Activated T-cell treated with anti-CD3 and anti-CD28 coated beads for 48 hours (primary cell): ENCODE results near the gene PRKRA.
"Not testable (repeated sequence)": the region's sequence is repeated elsewhere in the genome, so short reads cannot be mapped to it uniquely, and the experiment has no call there.

ENCODE experiments used
- DNase-seq: peaks from one replicate; pipeline ENCODE4 v3.0.0-alpha.2; 2020; ENCODE audit warnings: low read depth

PRKRA gene

DNA sequence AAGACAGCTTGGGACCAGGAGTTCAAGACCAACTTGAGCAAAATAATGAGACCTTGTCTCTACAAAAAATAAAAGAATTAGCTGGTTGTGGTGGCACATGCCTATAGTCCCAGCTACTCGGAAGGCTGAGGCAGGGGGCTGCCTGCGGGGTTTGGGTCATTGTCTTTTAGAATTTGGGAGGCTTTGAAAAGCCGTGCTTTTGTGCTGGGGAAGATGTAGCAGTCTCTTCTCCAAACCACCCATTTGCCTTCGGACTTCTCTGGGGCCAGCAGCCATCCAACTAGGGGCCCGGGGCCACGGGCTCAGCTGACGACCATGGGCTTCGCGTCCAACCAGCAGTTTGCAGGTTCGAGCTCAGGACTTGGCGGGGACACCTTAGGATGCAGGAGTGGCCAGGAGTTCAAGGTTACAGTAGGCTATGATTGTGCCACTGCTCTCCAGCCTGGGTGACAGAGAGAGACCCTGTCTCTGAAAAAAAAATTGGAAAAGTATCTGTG is 6.5 kb upstream of the PRKRA start:
- no peak for DNase-seq

DNA sequence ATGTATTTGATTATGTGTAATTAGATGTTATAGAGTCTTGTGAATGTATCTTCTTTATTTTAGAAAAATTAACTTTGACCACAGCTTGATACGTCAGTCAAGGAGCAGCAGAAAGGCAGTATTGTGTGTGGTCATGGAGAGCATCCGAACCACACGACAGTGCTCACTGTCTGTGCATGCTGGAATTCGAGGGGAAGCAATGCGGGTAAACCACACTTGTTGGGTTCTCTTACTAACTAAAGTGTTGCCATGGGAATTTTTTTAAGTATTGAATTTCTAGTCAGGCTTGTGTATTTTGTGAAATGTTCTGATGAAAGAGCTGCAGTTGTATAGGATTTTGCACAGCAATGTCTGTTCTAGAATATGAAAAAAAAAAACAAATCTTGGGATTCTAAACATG is 5.0 kb upstream of the PRKRA start:
- DNase-seq = no peak

DNA sequence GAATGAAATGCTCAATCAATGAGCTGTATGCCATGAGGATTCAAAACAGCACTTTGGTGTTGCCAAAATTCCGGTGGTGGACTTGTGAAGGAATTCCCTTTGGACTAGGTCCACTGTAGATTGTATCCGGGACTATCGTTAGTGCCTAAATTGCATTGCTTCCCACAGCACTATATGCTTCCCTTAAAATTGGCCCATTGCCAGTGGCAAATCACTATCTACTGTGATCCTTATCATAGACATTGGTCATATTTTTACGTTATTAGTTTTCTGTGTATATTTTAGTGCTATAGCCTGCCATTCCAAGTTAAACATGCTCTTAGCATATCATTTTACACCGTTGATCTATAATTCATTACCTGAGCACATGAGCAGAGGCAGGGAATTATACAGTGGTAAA is 1.9 kb upstream of the PRKRA start:
- DNase-seq = no peak

DNA sequence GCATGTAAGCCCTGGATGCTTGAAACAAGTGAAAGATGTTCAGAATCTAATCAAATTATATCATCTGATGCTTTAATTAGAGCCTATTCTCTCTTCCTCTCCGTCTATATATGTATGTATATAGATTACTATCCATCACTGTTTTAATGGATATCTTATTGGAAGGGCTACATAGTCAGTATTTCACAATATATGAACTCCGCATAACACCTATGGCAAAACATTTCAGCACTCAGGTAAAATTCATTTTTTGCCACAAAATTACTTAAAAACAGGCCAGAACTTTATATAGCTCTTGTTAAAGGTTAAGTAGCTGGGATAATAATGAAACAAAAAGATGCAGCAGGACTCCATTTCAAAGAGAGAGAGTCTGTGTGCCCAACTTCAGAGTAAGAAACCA is 1.4 kb upstream of the PRKRA start:
- no peak for DNase-seq

DNA sequence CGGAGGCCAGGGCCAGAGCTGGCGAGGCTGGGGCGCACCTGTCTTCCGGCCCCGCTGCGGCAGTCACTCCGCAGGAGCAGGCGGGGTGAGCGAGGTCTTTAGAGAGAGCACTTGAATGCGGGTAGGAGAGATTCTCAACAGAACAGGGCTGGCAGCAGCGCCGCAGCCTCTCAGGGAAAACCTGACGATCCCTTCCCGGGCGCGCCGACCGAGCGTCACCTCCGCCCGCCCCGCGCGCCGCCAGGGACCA is 526 bp downstream of the PRKRA start:
- no peak for DNase-seq

DNA sequence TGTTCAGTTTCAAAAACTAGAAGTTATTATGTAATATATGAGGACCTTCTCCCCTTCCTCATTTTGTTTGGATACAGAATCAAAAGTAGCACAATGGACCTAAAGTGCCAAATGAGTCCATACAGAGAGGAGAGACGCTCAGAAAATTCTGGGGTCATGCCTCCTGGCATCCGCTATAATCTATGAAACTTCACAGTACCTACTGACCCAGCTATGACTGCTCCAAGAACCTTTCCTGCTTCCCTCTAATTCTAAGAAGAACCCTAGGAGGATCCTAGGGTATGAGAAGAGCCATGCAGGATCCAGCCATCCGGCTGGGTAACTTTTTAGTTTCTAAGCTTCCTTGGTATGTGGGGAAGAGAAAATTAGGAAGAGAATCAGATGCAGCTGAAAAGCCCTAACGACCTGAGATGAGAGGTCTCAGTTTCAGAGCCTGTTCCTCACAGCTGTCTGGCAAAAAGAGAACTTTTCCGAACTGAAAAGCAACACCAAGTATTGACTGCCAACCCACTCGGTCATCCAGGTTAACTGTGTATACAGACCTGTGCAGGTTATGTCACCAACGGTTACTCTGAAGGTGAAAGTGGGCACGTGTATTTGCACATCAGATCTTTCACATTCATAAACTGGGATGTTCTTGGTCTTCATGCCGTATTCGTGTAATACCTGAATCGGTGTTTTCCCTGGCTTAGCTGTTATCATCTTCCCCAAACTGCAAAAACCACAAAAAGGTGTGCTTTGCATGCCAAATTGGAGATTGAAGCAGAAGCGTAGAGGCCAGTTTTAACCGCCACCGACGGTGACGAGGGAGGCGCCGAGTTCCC is 1.1 kb downstream of the PRKRA start:
- no peak for DNase-seq

DNA sequence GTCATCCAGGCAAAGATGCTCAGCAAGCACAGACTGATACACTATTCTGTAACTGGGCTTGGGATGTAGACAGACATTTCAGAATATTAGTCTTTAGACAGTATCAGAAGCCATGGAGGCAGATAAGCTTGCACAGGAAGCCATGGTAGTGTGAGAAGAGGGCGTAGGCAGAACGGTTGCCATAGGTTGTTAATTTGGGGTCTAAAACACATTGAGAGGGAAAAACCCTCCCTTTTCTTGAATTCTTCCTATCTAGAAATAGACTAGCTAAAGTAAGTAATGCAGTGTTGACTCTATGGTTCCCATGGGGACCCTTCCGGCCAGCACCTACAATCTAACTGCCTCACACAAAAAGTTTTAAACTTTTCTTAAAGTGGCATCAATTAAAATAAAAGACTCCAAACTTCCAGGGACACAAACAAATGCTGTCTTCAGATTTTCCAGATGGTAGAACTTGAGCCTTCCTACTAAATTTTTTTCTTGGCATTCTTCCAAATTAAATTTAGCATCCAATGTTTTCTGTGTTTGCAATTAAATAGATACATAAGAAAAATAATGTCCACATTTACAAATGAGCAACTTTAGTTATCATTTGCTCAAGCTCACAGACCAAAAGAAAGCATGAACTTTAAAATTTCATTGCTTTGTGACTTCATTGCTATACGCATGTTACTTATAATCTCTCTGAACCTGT is 1.9 kb downstream of the PRKRA start:
- DNase-seq = no peak

DNA sequence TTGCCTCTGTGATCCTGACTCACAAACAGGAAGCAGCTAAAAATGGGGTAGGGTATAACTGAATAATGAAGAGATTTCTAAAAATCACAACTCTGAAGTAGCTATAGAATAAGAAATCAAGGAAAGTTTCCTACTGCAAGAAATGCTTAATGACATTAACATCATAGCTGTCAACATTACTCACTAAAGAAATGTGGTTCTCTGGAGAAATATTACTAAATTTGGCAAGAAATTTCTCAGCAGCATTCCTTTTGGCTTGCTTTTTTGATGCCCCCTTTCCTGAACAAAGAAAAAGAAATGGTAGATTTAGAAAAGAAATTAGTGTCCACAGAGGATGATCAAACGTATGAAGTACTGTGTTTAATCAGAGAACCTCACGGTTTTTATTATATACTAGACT is 9.5 kb downstream of the PRKRA start:
- no peak for DNase-seq

DNA sequence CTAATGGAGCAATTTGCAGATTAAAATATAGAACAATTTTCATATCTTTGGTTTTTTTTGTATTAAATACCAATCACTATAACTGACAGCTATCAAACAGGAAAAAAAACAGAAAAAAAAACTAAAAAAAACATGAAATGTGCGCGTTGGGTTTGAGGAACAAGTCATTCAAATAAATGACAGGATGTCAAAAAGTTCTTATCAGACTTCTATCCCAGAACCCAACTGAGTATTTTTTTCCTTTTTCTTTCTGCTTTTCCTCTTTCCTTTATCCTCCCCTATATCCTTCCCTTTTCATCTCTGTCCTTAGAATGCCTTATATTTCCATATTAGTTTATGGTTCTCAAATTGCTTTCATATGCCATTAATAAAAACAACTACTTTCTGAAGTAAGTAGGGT is 14.3 kb downstream of the PRKRA start:
- no peak for DNase-seq

DNA sequence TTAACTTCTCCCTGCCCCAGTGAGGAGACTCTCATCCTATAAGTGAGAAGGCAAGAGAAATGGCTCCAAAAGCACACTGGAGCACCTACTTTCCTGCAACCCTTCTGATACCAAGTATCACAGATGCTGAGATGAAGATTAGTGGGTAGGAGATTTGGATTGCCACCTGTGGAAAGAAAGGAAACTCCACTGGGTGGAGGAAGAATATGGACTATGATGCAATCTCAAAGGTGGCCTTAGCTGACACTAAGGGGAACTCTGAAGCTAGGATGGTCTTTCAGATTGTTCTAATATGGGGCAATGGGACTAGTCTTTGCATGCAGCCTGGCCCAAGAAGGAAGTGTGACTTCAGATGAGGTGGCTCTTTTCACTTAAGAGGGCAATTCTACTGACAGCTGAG is 21.6 kb downstream of the PRKRA start:
- no peak for DNase-seq

DNA sequence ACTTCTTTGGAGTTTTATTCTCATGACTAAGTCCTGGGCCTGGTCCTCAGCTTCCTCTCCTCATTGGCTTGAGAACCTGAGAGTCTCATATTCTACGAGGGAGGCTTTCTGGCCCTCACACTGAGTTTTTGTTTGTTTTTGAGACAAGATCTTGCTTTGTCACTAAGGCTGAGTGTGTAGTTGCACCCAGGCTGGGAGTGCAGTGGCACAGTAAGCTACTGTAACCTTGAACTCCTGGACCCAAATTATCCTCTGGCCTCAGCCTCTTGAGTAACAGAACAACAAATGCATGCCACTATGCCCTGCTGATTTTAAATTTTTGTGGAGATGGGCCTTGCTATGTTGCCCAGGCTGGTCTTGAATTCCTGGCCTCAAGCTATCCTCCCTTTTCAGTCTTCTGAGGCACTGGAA is 22.6 kb downstream of the PRKRA start:
- no peak for DNase-seq

DNA sequence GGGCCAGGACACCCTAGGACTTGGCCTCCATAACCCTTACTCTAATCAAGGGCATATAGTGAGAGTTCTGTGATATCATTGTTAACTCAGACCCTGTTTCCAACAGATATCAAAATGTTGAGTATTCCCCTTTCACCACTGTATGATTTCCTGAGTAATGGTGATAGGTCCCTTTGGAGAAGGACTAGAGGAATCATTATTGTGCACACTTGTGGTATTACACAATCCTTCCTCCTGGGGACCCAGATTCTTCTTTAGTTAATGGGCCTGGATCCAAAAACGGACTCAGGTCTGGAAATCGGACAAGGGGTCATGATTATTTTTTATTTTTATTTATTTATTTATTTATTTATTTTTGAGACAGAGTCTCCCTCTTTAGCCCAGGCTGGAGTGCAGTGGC is 23.5 kb downstream of the PRKRA start:
- DNase-seq = no peak

DNA sequence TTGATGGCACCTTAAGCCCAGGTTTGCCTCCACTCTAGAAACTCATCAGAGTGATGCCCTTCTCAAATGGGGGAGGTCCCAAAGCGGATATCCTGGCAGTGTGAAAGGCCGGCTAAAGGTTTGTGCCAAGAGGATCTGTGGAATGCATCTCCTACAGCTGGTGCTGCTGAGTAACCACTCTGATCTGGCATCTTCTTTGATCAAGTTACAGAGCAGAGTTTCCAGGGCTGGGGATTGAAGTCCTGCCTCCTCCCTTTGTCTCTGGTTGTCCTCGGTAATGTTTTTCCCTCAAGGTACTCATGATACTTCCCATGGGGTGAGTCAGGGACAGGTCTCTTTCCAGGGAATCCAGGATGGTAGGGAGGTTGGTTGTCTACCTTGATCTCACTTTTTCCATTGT is 24.6 kb downstream of the PRKRA start:
- DNase-seq = no peak

DNA sequence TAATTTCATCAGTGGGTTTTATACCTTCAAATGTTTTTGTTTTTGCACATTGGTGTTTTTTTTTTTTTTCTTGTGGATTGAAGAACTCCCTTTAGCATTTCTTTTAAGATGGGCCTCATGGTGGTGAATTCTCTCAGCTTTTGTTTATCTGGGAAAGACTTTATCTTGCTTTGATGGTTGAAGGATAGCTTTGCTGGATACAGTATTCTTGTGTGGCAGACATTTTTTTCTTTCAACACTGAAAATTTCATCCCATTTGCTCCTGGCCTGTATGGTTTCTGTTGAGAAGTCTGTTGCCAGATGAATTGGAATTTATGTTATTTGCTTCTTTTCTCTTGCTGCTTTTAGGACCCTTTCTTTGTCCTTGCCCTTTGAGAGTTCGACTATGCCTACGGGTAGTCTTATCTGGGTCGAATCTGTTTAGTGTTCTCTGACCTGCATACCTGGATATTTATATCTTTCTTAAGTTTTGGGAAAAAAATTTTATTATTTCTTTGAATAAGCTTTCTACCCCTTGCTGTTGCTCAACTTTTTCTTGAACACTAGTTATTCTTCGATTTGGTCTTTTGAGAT is 25.6 kb downstream of the PRKRA start:
- no peak for DNase-seq

DNA sequence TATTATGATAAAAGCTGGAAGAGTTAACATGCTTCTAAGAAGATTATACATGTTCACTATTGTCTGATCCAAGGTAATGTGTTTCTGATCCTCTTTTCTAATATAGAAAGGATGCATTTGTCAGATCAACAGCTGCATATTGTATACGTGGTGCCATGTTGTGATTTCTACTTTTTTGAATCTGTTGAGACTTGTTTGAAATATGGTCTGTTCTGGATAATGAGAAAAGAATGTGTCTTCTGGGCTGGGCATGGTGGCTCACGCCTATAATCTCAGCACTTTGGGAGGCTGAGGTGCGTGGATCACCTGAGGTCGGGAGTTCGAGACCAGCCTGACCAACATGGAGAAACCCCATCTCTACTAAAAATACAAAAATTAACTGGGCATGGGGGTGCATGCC is 27.2 kb downstream of the PRKRA start:
- DNase-seq = not testable (repeated sequence)

DNA sequence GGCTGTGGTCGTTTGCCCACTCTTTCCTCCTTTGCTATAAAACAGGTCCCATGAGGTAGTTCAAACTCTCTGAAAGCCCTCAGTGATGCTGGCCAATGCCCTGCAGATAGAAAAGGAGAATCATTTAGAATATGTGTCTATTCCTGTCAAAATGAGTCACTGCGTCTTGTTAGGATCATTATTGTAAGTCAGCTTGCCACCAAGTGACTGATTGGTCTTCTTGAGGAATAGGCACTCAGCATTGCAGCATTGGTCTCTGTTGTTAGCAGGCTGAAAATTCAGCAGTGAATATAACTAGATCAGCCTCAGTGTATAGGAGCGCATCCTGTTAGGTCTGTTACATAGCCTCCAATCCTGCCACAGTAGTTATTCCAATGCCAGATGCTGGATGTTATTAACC is 28.9 kb downstream of the PRKRA start:
- DNase-seq = no peak

DNA sequence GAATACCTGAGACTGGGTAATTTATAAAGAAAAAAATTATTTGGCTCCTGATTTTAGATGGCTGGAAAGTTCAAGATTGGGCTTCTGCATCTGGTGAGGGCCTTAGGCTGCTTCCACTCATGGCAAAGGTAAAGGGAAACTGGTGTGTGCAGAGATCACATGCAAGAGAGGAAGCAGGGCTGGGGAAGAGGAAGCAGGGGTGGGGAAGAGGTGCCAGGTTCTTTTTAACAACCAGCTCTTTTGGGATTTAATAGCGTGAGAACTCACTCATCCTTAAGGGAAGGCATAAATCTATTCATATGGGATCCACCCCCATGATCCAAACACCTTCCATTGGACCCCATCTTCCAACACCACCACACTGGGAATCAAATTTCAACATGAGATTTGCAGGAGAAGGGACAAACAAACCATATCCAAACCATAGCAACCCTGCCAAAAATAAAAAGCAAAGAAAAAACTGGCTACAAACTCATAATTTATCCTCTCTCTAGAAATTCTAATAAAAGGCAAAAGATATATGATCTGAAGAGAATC is 30.4 kb downstream of the PRKRA start:
- DNase-seq = no peak

DNA sequence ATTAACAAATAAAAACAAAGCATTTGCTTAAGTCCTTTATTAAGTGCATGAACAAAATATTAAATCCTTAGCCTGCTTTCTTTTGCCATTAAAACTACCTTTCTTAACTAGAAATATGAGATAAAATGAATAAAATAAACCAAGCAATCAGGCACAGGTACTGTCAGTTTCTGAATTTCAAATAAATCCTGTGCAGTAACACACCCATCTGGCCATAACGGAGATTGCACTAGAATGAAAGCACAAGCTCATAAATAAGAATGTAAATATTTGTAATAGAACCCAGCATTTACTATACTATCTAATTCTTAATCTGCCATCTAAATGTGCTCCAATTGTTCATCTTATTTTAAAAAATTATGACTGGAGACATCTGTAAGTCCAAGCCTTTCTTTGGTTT is 31.9 kb downstream of the PRKRA start:
- DNase-seq = no peak

DNA sequence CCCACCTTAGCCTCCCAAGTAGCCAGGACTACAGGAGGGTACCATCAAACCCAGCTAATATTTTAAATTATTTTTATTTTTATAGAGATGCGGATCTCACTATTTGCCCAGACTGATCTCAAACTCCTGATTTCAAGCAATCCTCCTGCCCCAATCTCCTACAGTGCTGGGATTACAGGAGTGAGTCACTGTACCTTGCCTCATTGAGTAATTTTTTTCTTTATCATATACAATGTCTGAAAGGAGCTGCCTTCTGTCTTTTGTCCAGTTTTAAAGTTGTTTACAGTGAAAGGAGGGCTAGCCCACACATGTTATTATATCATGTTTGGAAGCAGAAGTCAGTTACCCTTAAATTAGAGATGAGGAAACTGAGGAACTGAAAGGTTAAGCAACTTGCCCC is 32.5 kb downstream of the PRKRA start:
- DNase-seq = no peak

DNA sequence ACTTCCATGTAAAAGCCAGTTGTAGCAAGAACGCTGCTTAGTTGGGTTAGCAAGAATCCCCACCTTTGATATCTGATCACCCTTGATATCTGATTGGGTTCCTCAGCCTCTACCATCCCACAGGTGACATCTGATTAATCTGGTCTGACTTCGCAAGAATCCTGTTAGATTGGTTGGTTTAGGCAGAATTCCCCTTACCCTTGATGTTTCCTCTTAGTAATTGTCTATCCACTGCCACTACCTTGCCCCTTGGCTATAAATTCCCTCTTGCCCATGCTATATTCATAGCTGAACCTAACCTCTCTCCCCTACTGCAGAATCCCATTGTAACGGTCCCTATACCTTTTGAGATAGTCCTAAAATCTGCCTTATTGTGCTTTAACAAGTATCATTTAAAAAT is 33.1 kb downstream of the PRKRA start:
- no peak for DNase-seq

DNA sequence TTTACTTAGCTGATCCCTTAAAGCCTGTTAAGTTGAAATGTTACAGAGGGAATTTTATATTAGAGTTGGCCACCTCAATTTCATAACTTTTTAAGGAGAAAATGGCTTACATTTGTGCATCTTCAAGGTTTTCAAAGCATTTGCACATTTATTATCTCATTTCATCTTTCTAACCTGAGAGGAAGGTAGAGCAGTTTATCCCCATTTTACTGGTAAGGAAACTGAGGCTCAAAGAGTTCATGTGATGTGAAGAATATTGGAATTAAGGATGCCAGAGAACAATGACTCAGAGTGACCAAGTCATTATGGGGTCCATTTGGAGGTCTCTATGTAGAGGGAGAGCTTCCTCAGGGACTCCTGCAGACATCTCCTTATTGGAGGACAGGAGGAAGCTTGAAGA is 35.0 kb downstream of the PRKRA start:
- DNase-seq = no peak

DNA sequence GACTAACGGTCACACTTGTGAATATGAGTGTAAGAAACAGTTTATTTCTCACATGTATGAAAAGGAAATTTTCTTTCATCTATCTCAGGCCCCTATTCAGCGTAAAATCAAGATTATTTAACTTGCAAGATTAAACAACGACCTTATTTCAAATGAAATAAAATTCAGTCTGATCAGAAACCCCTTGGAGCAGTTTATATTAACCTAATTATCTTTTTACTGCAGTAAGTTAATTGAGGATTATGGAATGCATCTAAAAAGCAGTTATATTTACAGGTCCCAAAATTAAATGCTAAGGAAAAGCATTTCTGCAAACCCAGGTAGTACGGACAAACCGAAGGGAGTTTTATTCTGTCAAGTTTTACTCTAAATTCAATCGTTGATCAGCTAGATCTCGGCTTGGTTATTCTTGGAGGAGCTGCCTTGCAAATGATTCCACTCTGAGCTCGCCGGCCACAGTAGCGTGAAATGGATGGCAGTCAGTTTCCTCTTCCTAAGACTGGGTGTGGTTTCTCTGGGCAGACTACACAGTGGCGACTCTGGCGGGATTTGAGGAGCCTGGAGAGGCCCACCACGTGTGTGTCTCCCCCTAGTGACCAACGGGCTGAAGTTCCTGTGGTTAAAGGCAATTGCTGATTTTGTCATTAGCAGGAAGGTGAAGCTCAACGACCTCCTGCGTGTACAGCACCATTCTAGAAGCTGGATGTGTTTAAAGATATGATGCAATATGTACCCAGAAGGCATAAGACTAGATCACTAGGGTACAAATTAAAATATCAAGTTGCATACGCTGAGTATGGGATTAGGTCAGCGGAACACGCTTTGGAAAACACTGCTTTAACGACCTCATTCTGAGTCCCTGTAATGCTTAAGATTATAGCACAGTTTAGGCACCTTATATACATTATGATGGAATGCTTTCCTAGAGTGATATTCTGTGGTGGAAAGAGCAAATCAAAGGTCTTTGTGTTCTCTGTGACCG is 36.4 kb downstream of the PRKRA start:
- peak; percentile 75 for DNase-seq
